Ascending aorta (tissue), 2 donors: ENCODE measurements around the gene DDX25. TPM values are rescaled to one million over a fixed set of nuclear protein-coding genes. Genes with fewer than 3 reads are reported as not detected.

Source experiments
- DNase-seq, 2 donors: peaks; one replicate each; pipeline ENCODE4 v3.0.0-alpha.2; 2019; ENCODE audit warnings: low spot score in 2 of 2
- H3K27ac ChIP-seq, 2 donors: fragments of 200-600 bp; sonication (generic); one replicate each; pipeline ENCODE4 v1.5.1; 2016 to 2017; ENCODE audit warnings: mild to moderate bottlenecking in 1 of 2
- H3K27me3 ChIP-seq: fragments of 200-600 bp; sonication (generic); one replicate; pipeline ENCODE4 v1.5.1; 2017
- H3K36me3 ChIP-seq, 2 donors: fragments of 200-600 bp; sonication (generic); one replicate each; pipeline ENCODE4 v1.5.1; 2016
- H3K4me1 ChIP-seq, 2 donors: fragments of 200-600 bp; sonication (generic); one replicate each; pipeline ENCODE4 v1.5.1; 2016 to 2017; ENCODE audit warnings: mild to moderate bottlenecking in 1 of 2
- H3K4me3 ChIP-seq, 2 donors: fragments of 200-600 bp; sonication (generic); one replicate each; pipeline ENCODE4 v1.5.1; 2016 to 2017; ENCODE audit warnings: mild to moderate bottlenecking in 1 of 2
- H3K9me3 ChIP-seq, 2 donors: fragments of 200-600 bp; sonication (generic); one replicate each; pipeline ENCODE4 v1.5.1; 2016
- CTCF ChIP-seq, 3 experiments: fragments of 200-600 bp in 2 of 3; fragments of 450-650 bp in 1 of 3; sonication (generic) in 2 of 3; IDR thresholded peaks; one replicate each; pipeline ENCODE4 v1.5.1; 2016 to 2019; ENCODE audit warnings: antibody characterized with exemption in 3 of 3, mild to moderate bottlenecking in 1 of 3, moderate library complexity in 1 of 3
- intact Hi-C: fragments of 100-400 bp; cut with DNase I; formaldehyde crosslinking; loops from one replicate; pipeline ENCODE4 v1.15.1; 2023
- total RNA-seq: library from RNA; depleted of rRNA; stranded (reverse); fragments of >200 nt; gene quantifications from one replicate; pipeline ENCODE4 v1.1.0, GENCODE V29; 2016

The DDX25 gene
- total RNA-seq, 1 donor from 2014 or later: not detected

DNA sequence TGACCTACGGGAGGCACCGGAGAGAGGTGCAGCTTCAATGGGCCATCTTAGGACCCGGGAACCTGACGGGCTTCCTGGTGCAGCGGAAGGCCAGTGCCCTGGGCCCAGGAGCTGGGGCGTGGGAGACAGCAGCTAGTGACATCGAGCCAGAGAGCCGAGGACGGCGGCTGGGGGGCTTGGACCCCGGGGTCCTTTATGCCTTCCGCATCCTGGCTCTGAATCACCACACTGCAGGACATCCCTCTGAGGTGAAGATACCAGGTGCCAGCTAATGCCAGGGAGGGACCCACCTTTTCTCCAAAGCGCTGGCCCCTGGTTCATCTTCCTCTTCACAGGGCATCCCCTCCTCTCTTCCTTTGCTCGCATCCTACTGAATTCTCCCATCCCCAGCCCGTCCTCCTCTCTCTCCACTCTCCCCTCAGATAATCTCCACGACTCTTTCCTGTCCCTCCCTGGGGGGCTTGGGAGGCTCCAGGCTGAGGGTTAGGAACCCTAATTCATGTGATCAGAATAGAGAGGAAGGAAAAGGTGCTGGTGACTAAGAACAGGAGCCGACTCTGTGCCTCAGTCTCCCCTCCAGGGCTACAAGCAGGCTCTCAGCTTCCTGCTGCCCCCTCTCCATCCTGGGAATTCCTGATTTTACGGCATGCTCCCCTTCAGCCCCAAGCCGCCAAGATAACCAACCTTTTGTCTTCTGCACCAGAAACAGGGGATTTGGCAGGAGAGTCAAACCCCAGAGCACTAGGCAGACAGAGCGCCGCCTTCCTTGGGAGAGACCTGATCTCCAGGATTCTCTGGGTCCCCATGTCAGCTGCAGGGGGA, 50.0 kb downstream of the DDX25 start:
- intact Hi-C loops: no loop called here
- H3K4me3 ChIP-seq: no peak overlapping the region
- no peaks in the 10 kb centered on the region for H3K27me3 ChIP-seq
- H3K36me3 ChIP-seq: no peaks in the 10 kb centered on the region
- no peaks in the 10 kb centered on the region for H3K9me3 ChIP-seq
- no peaks in the 10 kb centered on the region for H3K4me1 ChIP-seq
- no peak for DNase-seq
- H3K27ac ChIP-seq: no peak overlapping the region
- TF ChIP-seq CTCF (IDR thresholded peaks at IDR 0.05): no peak

DNA sequence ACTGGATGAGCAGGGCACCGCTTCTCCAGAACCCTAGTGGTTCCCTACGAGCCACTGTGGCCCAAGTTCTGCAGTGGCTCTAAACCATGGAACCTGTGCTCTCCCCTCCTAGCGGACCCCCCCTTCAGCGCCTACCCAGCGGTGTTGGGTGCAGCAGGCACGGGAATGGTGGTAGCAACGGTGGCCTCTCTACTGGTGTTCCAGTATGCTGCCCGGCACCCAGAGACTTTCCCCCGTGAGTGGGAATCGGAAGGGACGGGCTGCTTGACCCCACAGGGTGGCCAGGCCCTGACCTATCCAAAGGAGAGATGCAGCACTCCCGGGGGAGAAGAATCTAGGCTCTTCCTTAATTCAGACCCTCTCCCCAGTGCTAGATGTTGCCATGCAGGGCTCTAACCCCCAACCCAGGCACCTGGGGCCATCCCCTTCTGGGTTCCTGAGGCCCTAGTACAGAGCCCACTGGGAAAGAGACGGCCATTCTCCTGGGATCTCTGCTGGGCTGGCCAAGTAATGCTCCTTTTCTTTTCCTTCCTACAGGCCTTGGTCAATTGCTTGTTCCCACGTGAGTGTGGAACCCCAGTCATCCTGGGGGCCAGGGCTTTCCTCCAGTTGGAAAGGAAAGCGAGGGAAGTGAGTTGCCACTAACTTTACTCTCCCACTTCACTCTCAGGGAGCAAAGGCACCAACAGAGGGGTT, 50.8 kb downstream of the DDX25 start:
- no peak overlapping the region for H3K4me3 ChIP-seq
- intact Hi-C loops: no loop called here
- H3K9me3 ChIP-seq: no peaks in the 10 kb centered on the region
- no peaks in the 10 kb centered on the region for H3K36me3 ChIP-seq
- H3K27ac ChIP-seq: no peak overlapping the region
- no peaks in the 10 kb centered on the region for H3K4me1 ChIP-seq
- H3K27me3 ChIP-seq: no peaks in the 10 kb centered on the region
- no peak for TF ChIP-seq CTCF (IDR thresholded peaks at IDR 0.05)
- DNase-seq: no peak

- Histone ChIP-seq H3K4me3 (no peak overlapping the region), H3K4me1 (no peaks in the 10 kb centered on the region), H3K27me3 (no peaks in the 10 kb centered on the region), H3K9me3 (no peaks in the 10 kb centered on the region), H3K36me3 (peaks cover 0 to 4% of the 10 kb centered on the region in 2 donors), H3K27ac (no peak overlapping the region)
- no peak for TF ChIP-seq CTCF (IDR thresholded peaks at IDR 0.05)
- intact Hi-C loops: no loop called here
- DNase-seq: no peak
These were observed 51.5 kb downstream of the DDX25 start for GRCh38 chr11:125955856-125956255.

DNA sequence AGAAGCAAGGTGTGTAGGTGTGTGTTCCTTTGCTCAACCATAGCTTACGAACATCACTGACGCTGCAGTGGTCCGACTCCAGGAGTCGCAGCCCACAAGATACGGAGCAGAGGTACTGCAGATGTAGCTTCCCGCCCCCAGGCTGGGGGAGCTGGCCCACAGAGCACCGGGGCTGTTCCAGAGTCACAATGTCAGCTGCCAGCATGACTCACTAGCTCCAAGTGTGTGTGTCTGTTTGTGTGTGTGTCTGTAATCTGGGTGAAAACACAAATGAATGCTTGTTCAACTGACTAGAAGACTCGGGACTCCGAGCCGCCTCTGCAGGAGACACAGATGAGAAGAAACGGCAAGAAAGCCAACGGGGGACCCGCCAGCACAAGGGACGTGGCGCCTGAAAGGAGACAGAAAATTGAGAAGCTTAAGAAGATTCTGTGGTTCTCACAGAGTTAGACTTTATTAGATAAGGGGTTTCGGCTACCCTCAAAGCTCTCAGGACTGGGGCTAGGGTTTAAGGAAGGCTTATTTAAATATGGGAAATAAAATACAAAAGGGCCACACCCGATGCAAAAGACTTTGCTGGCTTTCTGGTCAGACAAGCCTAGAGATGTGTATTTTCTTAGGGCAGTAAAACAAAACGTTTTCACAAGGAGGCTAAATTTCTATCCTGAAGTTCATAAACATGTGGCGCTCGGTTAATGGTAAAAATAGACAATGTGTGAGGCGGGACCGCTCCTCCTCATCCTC, 52.3 kb downstream of the DDX25 start:
- intact Hi-C loops: no loop called here
- H3K36me3 ChIP-seq: peaks cover 0 to 6% of the 10 kb centered on the region in 2 donors

More for the DNA sequence above, 52.3 kb downstream of the DDX25 start:
- Histone ChIP-seq H3K27me3 (no peaks in the 10 kb centered on the region), H3K27ac (no peak overlapping the region), H3K4me1 (no peaks in the 10 kb centered on the region), H3K4me3 (no peak overlapping the region), H3K9me3 (no peaks in the 10 kb centered on the region)
- DNase-seq: no peak
- TF ChIP-seq CTCF (IDR thresholded peaks at IDR 0.05): no peak
